Measurements from ENCODE around the gene MYORG.

The MYORG gene

DNA sequence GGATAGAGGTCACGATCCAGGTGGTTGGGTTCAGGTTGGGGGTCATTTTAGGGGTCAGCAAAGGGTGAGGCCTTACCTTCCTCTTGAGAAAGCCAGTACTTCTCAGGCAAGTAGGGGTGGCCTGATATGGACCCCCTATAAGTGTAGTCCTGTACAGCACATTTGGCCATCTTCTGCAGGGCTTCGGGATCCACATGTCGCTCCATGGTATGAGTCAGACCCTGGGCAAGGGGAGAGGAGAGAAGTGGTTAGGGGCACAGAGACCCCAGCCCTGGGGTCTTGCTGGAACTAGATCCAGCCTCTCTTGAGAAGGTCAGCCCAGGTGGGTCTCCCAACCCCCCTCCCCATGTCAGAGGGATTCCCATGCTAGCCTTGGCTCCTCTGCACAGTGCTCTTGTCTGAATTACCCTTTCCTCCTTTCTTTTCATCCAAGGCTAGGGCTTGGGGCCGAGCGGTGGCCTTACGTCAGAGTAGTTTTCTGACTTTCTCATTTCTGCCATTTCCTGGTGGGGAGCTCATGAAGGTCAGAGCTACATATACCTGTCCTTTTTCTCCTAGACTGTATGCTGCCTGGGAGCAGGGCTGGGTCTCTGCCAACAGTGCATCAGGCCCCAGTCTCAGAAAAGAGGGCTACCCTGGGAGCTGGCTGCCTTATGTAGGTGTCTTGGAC is 9.0 kb upstream of the MYORG start:
- DNase-seq (ENCODE audit: low spot score) (no peak), FAIRE-seq (no peak)

DNA sequence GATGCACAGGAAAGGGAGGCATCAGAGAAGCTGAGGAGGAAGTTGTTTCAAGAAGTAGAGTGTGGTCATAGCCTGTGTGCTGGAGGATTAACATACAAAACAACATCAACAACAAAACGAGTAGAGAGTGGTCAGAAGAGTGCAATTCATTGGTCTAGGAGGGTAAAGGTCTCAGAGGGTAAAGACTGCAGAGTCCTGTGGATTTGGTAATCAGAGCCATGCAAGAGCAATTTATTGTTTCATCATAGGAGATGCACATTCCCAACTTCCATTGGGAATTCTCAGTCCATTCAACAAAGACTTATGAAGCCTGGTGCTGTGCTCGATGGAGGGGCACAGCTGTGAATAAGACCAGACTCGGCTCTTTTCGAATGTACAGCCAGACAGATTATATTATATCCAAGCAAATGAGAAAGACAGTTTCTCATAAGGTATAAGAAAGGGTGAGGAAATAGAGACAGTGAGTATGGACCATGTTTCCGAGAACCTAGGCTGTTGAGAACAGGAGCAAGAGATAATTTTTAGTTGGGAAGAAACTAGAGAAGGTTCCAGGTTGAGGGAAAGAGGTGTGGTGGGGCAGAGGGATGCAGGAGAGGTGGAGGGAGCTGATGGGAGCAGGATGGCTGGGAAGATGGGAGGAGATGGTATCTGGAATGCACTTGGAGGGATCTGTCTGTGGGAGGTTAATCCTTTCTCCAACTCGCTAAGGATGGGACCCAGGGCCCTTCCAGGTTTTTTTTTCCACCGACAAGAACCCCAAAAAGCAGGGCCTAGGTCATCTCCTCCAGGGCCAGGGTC is 7.9 kb upstream of the MYORG start:
- DNase-seq (ENCODE audit: low spot score), result no peak

DNA sequence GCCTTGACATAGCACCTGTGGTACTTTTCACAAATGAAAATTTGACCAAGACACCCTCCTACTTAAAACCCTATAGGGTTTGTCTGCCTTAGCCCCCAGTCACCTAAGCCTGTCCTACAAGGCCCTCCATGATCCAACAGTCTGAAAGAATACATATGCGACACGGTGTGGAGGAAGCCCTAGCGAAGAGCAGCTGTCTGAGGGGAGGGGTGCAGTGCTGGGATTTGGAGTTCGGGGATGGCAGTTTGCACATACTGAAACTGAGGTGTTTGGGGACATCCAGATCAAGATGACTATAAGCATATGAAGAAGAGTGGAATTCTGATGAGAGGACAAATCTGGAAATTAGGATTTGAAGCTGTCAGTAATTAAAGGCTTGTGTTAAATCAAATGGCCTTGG is 7.2 kb upstream of the MYORG start:
- DNase-seq (ENCODE audit: low spot score) (no peak), FAIRE-seq (no peak)

More for the DNA sequence above, 7.9 kb upstream of the MYORG start:
- no peak for FAIRE-seq

DNA sequence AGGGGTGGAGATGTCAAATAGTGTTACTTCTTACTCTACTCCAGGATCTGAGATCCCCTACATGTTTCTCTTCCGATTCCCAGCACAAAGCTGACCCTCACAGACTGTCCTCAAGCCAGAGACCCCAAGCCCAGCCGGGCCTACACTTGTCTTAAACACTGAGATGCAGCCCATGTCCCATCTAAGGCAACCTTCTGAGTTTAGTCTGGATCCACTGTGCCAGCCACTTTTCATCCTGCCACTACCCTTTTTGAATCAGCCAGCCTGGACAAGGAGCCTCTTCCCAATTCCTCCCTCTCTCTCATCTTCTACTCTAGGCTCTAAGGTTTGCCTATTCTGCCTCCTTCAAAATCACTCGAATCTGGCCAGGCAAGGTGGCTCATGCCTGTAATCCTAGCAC is 6.2 kb upstream of the MYORG start:
- DNase-seq (ENCODE audit: low spot score) (no peak), FAIRE-seq (no peak)

DNA sequence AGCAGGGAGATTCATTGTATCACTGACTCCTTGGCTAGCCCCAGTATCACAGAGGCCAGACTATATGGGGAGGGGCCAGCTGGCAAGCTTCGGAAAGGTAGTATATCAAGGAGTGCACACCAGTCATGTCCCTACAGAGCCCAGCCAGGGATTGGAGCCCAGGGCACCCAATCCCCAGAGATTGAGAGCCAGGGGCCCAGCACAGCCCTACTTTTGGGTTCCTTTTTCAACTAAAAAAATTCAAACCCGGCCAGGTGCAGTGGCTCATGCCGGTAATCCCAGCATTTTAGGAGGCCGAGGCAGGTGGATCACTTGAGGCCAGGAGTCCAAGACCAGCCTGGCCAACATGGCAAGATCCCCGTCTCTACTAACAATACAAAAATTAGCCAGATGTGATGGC is 5.4 kb upstream of the MYORG start:
- DNase-seq (ENCODE audit: low spot score) (no peak), FAIRE-seq (no peak)

DNA sequence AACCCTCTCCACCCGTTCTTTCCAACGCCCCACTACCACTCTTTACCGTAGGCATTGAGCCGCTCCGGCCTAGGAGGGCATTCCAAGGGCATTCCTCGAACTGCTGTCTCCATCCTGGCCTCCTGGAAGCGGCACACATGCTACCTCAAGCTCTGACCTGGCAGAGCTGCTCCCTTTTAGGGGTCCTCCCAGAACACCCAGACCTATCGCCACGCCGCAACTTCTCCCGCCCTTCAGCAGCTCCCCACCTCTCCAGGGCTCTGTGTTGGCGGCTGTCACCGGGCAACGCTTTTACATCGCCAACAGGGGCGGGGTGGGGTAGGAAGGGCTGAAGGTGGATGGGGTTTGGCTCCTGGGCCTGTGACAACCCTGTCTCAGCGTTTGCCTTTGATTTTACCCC is 4.6 kb upstream of the MYORG start:
- no peak for DNase-seq (ENCODE audit: low spot score)
- no peak for FAIRE-seq

DNA sequence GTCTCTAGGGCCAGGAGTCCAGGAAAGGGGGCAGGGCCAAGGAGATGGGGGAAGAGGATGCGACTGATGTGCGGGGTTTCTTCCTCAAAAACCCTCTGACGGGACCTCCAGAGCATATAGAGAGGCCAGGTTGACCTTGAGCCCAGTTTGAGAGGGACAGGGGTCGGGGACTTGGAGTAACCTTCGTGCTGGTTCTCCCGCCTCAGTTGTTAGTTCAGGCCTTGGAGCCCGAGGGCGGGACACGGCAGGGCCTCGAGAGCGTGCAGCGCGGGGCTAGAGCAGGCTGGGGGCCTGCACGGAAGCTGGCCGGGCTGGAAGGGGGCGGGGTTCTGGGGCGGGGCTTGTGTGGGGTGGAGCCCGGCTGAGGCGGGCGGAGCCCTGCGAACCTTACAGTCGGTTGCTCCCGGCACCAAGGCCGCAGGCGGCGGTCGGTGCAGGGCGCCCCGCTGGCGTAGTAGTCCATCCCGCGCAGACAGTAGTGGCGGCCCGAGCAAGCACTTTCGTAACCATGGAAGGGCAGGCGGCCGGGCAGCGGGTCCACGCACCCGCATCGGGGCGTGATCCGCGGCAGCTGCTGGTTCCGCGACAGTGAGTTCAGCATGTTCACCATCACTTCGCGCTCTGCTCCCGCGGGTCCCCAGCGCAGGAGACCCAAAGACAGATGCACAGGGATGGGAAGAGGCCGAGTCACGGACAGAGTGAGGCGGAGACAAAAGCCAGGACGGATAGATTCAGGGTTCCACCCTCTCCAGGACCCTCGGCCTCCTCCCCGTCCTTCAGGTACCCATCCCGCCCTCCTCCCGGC is 4.0 kb upstream of the MYORG start:
- DNase-seq (ENCODE audit: low spot score) (no peak), FAIRE-seq (no peak)

DNA sequence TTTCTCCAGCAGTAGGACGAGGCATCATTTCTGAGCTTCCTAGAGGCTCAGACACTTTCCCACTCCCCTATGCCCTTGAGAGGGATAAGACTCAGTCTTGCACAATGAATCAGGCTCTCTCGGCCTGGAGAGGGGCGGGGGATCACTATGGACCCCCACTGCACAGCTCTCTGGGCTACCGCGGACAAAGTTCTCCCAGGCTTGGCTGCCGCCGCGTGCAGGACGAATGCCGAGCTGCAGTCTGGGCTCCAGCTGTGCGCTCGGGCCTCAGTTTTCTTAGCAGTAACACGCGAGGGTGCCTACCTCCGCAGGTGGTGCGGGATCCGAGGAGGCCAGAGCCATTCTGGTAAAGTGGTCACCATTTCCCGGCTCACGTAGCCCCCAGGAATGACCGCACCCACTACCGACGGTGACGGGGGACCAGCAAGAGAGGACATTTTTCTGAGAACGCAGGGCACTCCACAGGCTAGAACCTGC is 3.4 kb upstream of the MYORG start:
- DNase-seq (ENCODE audit: low spot score) (no peak), FAIRE-seq (no peak)

DNA sequence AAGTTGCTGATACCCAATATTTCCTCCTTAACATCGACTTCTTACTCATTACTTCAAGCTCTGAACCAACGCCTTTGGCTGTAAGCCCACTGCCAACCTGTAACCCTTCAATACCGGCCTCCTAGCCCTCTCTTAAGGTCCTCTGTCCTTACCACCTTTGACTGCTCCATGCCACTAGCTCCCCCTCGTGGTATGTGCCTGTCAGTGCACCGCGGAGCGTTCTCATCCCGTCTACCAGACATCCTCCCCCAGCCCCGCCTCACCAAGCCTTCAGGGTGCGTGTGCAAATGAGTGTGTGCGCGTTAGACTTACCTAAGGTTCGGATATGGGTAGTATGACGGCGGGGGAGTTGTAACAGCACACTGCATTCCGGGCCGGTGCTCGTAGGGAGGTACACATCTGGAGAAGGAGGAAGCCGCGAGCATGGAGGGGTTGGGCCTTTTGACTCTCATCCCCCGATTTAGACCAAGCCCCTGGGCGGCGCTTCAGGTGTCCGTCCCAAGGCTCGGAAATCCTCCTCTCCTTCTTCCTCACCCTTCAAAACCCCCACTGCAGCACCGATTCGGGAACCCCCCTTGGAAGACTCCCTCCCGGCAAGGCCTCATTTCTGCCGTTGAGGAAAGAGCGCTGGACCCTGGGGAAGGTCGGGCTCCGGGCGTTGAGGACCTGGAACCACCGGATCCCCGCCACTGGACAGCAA is 2.8 kb upstream of the MYORG start:
- peak; percentile 89 for DNase-seq (ENCODE audit: low spot score)
- FAIRE-seq, result peak; percentile 95

DNA sequence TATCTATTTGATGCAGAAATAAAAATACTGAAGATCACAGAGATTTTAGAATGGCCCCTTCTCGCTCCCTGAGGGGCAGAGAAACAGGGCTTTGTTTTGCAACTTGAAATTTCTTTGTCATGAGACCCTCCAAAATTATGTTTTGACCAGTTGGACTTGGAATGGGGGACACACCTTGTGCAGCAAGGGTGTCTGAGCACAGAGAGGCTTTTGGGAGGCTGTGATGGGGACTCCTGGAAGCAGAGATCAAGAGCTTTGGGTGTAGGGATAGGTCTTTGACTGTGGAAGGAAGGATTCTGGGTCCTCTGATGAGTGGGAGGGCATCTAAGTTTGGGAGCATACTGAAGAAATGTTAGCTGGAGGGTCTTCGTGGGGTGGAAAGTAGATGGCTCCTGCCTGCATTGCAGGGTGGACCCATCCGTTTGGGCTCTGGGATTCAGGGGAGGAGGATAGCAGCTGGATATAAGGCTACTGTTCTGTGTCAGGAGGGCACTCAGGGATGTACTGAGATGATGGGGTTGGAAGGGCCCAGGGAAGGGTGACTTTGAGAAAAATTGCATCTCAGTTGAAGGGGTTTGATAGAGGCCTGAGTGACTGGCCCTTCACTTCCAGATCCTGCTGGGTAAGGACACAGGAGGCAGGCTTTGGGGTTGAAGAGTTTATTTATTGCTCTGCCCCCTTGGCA is 1.8 kb upstream of the MYORG start:
- no peak for DNase-seq (ENCODE audit: low spot score)
- no peak for FAIRE-seq

DNA sequence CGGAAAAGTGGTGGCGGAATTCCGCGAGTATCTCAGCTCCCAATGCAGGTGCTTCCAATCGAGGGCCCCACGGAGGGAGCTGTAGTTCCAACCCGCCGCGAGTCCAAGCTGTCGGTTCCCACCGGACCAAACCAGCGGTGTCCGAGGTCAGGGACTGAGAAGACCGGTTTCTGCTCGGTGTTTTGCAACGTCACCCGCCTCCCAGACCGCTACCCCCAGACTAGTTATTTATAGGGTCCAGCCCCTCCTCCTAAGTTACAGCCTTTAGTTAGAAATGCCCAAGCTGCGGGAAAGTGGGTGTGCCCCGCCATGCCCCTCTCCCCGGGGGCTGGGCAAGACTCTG is 677 bp upstream of the MYORG start:
- DNase-seq (ENCODE audit: low spot score) (no peak), FAIRE-seq (no peak)

DNA sequence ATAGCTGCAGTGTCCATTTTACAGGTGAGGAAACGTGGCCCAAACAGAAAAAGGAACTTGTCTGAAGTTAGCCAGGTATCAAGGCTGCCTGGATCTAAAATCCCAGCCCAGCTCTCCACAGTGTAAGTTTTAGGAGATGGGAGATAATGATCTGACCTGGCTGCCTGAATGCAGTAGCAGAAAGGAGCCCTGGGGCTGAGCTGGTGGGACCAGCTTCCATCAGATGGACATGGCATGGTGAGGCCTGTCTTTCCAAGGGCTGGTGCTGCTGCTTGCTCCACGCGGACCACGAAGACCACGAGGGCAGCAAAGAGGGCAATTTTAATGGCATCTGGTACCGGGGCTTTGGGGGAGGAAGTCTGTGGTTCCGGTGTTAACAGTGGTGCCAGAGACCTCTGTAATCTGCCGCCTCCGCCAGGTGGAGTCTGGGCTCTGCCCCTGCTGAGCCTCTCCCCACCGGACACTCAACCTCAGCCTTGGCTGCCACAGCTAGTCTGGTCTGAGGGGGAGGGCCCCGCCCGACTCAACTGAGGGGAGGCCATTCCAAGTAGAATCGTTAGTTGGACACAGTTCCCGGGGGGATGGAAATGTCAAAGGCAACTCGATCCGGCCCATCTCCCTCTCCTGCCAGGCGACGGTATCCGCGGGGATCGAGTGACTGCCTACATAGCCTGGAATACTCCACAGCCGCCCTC is 650 bp downstream of the MYORG start:
- DNase-seq (ENCODE audit: low spot score) (peak; percentile 83), FAIRE-seq (peak; percentile 68)

DNA sequence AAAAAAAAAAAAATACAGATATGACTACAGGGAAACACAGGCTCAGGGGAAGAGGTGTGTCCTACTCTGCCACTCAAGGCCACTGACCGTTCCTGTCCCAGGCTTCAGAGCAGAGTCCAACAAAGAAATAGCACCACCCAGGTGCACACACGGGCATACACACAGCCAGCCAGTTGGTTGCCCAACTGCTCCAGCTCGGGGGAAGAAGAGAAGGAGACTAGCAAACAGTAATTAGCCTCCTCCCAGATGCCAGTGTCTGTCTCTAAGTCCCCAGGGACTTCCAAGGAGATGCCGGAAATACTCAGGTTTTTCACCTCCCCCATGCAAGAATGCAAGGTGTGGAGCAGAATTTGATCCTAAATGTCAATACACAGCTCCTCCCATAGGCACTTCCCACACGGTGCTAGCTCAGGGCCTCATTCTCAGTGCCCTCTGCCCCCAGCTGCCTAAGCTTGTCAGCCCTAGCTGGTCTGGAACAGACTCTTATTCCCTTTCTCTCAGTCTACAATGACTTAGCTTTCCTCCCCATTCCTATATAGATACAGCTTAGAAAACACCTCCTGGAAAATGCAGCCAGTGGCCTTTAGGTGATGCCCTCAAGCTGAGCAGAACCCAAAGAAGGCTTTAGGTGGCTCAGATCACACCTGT is 1.7 kb downstream of the MYORG start:
- peak; percentile 47 for DNase-seq (ENCODE audit: low spot score)
- FAIRE-seq, result peak; percentile 35

DNA sequence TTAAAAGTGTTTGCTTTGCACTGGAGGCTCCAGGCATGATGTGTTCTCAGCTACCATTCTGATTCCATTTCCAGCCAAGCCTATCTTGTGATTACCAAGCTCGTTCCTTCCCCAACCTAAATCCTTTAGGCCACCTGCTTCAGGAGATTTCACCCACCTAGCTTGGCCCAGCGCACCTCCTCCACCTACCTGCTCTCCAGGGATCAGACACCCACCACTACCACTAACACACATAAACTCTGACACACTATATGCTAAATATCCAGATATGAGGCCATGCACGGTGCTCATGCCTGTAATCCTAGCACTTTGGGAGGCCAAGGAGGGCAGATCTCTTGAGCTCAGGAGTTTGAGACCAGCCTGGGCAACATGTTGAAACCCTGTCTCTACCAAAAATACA is 2.4 kb downstream of the MYORG start:
- no peak for FAIRE-seq
- no peak for DNase-seq (ENCODE audit: low spot score)

DNA sequence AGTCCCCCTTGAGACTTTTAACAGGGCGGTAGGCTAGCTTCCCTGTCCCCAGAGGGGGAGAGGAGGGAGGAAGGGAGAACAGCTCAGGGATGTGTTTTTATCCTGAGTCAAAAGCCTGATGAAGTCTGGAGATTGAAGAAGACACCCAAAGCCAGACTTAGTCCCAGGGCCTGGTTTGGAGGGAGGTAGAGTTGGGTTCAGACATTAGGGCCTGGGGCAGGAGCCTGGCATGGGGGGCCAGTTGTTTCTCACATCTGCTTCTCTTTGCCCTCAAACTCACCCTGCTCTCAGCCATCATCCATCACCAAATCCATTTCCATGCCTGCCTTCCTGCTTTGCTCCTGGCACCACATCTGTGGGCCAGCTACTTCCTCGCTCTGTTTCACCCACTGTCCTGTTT is 2.9 kb downstream of the MYORG start:
- FAIRE-seq, result peak; percentile 65
- DNase-seq (ENCODE audit: low spot score), result no peak

DNA sequence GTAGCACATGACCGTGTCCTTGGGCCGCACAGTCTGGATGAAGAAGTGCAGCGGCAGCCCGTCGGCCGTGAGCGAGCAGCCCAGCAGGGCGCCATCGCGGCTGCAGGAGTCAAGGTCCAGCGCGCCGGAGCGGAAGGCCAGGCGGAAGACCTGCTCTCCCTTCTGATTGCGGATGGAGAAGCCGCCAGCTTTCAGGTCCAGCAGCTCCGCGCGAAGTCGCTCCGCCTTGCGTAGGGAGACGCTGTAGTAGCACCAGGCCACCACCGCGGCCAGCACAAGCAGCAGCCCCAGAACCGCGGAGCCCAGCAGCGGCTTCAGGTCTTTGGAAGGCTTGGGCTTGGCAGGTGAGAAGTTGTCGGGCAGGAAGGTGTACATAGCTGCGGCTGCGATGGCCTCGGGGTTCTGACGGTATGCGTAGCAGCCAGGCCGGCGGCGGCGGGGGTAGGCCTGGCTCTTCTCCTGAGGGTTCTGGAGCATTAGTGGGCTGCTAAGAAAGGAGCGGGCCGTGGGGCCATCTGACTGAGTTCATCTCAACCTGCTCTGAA is 4.2 kb downstream of the MYORG start:
- FAIRE-seq, result no peak
- no peak for DNase-seq (ENCODE audit: low spot score)

DNA sequence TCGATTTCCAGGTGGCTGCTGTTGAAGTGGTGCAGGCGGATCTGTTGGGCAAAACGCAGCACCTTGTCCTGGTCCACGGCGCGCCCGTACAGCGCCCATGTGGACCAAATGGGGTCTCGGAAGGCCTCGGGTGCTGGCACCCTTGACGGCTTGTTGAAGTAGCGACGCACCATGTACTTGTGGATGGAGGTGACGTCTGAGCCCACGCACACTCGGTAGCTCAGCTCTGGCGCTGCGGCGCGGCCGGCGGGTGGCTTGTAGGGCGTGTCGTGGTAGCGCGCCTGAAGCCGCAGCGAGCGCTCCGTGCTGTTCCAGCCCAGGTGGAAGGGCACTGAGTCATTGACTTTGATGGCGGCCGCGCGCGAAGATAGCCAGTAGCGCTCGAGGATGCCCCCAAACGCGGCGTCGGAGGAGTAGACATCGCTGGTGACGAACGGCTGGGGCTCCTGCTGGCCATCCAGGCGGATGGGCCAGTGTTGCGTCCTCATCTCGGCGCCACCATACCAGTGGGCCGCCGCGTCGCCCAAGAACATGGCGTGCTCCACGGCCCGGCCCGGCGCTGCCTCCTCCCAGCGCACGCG is 4.7 kb downstream of the MYORG start:
- FAIRE-seq (no peak), DNase-seq (ENCODE audit: low spot score) (no peak)

DNA sequence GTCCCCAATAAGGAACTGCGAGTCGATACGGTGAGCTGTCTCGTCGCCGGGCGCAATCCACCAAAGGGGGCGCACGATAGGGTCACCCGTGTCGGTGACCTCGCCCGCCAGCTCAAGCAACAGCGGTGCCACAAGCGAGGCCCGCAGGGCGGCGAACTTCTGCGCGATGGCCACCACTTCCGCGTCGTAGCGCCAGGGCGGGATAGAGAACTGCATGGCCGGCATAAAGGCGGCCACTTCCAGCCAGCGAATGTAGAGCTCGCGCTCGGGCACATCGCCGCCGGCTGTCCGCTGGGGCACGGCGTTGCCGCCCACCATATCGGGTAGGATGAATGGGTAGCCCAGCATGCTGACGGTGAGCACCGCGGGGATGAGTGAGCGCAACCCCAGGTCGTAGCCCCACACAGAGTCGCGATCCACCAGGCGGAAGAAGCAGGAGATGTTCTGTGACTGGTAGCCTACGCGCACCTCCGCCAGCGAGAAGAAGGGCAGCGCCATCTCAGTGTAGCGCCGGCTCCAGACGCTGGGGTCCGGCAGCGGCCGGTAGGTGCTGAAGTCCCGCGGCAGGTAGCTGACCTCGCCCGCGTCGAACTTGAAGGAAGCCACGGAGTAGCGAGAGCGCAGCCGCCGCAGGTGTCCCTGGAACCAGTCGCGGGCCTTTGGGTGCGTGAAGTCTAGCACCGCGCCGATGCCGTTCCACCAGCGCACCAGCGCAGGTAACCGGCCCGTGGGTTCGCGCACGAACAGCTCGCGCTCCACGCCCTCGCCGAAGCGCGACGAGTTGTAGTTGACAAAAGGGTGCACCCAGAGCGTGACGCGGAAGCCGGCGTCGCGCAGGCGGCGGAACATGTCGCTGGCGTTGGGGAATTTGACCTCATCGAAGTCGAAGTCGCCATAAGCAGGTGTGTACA is 5.5 kb downstream of the MYORG start:
- DNase-seq (ENCODE audit: low spot score), result no peak

More for the DNA sequence above, 5.5 kb downstream of the MYORG start:
- FAIRE-seq, result peak; percentile 67
